Measurements from ENCODE around the gene MYO1D.
"Not testable (repeated sequence)": the region's sequence is repeated elsewhere in the genome, so short reads cannot be mapped to it uniquely, and the experiment has no call there.

The MYO1D gene

GRCh38 chr17:32684087-32684958 is 192.6 kb downstream of the MYO1D start:
- DNase-seq (ENCODE audit: low read depth, low spot score): no peak

- DNase-seq (ENCODE audit: low read depth, low spot score): no peak
Measured at GRCh38 chr17:32673964-32674363, 203.0 kb downstream of the MYO1D start.

GRCh38 chr17:32672711-32673110 is 204.2 kb downstream of the MYO1D start:
- DNase-seq (ENCODE audit: low read depth, low spot score): no peak

- DNase-seq (ENCODE audit: low read depth, low spot score): no peak
Measured at GRCh38 chr17:32671896-32672295, 205.0 kb downstream of the MYO1D start.

- no peak for DNase-seq (ENCODE audit: low read depth, low spot score)
Measured at GRCh38 chr17:32664936-32665583, 211.9 kb downstream of the MYO1D start.

- DNase-seq (ENCODE audit: low read depth, low spot score): no peak
Measured at GRCh38 chr17:32660496-32660985, 216.4 kb downstream of the MYO1D start.

- DNase-seq (ENCODE audit: low read depth, low spot score): peak; percentile 28
Measured at GRCh38 chr17:32659419-32659842, 217.5 kb downstream of the MYO1D start.

GRCh38 chr17:32658470-32659418 is 218.2 kb downstream of the MYO1D start:
- no peak for DNase-seq (ENCODE audit: low read depth, low spot score)

GRCh38 chr17:32656886-32657285 is 220.0 kb downstream of the MYO1D start:
- DNase-seq (ENCODE audit: low read depth, low spot score): no peak

- no peak for DNase-seq (ENCODE audit: low read depth, low spot score)
Measured at GRCh38 chr17:32654324-32654723, 222.6 kb downstream of the MYO1D start.

GRCh38 chr17:32651084-32651483 is 225.8 kb downstream of the MYO1D start:
- DNase-seq (ENCODE audit: low read depth, low spot score): no peak

- DNase-seq (ENCODE audit: low read depth, low spot score): no peak
Measured at GRCh38 chr17:32648450-32648849, 228.5 kb downstream of the MYO1D start.

- no peak for DNase-seq (ENCODE audit: low read depth, low spot score)
Measured at GRCh38 chr17:32646941-32647340, 230.0 kb downstream of the MYO1D start.

- DNase-seq (ENCODE audit: low read depth, low spot score): not testable (repeated sequence)
Measured at GRCh38 chr17:32641514-32641913, 235.4 kb downstream of the MYO1D start.

GRCh38 chr17:32636598-32637218 is 240.2 kb downstream of the MYO1D start:
- DNase-seq (ENCODE audit: low read depth, low spot score): no peak

- DNase-seq (ENCODE audit: low read depth, low spot score): no peak
Measured at GRCh38 chr17:32634167-32634566, 242.8 kb downstream of the MYO1D start.

- DNase-seq (ENCODE audit: low read depth, low spot score): no peak
Measured at GRCh38 chr17:32631341-32632096, 245.4 kb downstream of the MYO1D start.

GRCh38 chr17:32629563-32630190 is 247.2 kb downstream of the MYO1D start:
- DNase-seq (ENCODE audit: low read depth, low spot score): no peak

GRCh38 chr17:32628271-32629044 is 248.5 kb downstream of the MYO1D start:
- no peak for DNase-seq (ENCODE audit: low read depth, low spot score)

Measured in iPS DF 19.7 (cell line).